ENCODE measurements around the gene TPH2.

TPH2 gene

DNA sequence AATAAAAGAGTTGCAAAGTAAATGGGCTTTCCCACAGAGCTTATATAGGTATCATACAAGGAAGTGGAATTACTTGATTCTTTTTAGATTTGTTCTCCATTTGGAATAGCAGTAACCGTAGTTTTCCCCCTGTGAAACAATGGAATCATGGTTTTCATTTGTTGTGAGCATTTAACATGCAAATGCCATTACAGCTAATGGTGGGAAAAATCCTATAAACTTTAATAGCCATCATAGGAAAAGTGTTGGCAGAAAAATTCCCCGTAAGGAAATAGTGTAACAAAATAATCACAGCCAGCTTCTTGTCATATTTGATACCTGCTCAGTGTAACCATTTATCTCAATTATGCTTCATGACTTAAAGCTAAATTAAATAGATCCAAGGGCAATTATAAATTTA is 95.3 kb downstream of the TPH2 start:
- no peak for DNase-seq (ENCODE audit: low read depth in 3 of 3)

DNA sequence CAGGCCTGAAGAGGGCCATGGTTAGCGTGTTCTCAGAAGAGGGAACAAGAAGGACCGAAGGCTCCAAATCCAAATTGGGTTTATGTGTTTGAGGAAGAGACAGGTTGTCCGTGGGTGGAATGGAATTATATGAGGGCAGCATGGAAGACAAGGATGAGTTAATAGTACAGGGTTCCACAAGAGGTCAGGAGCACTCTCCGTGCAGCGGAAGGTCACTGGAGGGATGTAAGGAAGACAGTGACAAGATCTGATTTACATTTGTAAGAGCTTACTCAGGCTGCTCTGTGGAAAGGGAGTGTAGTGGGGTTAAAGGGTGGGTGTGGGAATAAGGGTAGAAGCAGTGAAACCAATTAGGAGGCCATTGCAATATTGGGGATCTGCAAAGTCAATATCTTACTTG is 97.0 kb downstream of the TPH2 start:
- DNase-seq (ENCODE audit: low read depth in 3 of 3): no peak

GRCh38 chr12:72036393-72036792 is 97.7 kb downstream of the TPH2 start:
- no peak for DNase-seq (ENCODE audit: low read depth in 3 of 3)

DNA sequence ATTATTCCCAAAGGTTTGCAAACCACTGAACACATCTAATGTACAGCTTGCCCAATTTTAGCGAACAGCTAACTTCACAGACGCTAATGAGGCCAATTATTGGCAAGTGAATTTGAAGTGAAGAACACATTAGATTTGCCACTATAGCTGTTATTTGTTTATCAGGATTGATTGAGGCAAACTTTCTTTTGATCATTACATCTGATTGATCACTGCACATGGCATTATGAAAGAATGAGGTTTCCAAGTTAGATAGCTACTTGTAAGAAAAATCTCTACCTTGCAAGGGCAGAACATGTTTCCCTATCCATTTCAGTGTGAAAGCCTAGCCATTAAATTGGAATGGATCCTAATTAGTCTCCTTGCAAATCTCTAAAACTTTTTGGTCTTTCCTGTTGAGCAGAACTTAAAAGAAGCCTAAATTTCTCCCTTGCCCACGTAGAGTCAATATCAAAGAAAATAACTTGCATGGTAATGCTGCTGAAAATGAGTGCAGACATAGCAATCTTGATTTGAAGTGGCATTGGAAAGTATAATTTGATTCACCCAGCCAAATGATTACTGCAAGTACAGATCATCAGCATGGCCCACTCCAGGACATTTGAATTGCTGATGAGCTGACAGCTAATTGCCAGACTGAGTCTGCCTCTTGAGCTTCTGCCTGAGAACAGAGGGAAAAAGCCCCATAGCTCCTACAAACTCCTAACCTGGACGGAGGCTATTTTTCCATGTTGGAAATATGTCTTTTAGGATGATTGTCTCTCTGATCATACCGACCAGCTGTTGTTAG is 98.6 kb downstream of the TPH2 start:
- no peak for DNase-seq (ENCODE audit: low read depth in 3 of 3)

DNA sequence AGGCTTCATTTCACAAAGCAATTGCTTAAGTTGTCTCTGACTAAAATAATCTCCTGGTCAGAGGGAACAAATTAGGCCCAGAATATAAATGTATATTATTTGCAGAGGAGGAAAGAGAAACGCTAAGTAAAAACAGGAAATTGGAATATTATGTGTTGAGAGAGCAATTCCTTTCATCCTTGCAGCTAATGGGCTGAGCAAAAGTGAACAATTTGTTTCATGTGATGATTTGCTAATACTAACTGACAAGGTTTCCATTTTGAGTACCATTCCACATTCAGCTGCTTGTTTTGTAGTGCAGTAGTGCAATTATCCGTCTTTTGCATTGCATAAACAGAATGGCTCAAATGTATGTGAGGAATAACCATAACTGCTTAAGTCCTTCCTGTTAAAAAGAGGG is 103.2 kb downstream of the TPH2 start:
- no peak for DNase-seq (ENCODE audit: low read depth in 3 of 3)

GRCh38 chr12:72053604-72054003 is 115.0 kb downstream of the TPH2 start:
- DNase-seq (ENCODE audit: low read depth in 3 of 3): no peak

- no peak for DNase-seq (ENCODE audit: low read depth in 3 of 3)
These were observed 115.9 kb downstream of the TPH2 start for GRCh38 chr12:72054511-72054910.

DNA sequence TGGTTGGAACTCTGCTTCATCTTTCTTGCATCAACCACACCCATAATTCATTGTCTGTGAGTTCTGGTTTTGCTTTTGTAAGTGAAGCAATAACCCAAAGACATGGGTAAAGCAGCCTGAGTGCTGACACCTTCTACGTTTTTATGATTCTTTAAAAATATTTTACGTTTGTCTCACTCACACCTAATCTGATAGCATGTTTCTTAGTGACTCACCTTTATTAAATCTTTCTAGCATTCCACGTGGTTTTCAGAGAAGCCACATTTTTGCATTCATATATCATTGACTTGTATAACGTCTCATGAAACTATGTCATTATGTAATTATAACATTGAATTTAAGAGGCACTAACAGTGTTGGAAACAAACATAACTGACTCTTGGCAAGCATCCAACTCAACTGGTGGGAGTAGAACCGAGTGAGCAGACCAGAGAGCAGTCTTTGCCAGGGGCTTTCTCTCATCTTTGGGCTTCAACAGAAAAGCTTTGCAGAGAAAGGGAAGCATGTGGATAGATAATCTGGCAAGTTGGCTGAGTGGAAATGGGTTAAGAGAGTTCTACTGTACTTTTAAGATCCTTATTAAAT is 118.8 kb downstream of the TPH2 start:
- no peak for DNase-seq (ENCODE audit: low read depth in 3 of 3)

DNA sequence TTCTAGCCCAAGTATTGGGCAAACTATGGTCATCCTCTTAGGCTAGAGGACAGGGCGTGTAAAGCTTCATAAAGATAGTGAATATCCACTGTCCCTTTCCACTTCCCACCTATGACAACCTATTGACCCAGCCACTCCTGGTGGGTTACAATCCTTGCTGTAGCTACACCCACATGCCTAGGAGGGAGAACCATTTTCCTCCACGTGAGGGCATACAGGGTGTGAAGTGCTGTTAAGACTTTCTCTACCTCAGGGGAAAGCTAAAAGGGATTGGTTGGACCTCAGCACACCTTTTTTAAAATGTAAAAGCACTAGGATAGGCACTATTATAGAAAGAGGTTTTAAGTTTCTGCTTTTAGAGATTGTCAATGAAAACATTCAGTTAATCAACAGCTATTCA is 124.4 kb downstream of the TPH2 start:
- no peak for DNase-seq (ENCODE audit: low read depth in 3 of 3)

DNA sequence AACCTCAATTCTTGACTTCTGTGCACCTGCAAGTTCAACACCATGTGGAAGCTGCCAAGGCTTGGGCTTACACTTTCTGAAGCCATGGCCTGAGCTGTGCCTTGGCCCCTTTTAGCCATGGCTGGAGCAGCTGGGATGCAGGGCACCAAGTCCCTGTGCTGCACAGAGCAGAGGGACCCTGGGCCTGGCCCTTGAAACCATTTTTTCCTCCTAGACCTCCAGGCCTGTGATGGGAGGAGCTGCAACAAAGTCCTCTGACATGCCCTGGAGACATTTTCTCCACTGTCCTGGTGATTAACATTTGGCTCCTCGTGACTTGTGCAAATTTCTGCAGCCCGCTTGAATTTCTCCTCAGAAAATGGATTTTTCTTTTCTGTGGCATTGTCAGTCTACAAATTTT is 132.4 kb downstream of the TPH2 start:
- DNase-seq (ENCODE audit: low read depth in 3 of 3): no peak

- DNase-seq (ENCODE audit: low read depth in 3 of 3): no peak
These were observed 134.1 kb downstream of the TPH2 start for GRCh38 chr12:72072592-72073212.

- DNase-seq (ENCODE audit: low read depth in 3 of 3): no peak
These were observed 135.4 kb downstream of the TPH2 start for GRCh38 chr12:72074065-72074464.

- no peak for DNase-seq (ENCODE audit: low read depth in 3 of 3)
These were observed 136.3 kb downstream of the TPH2 start for GRCh38 chr12:72074956-72075355.

DNA sequence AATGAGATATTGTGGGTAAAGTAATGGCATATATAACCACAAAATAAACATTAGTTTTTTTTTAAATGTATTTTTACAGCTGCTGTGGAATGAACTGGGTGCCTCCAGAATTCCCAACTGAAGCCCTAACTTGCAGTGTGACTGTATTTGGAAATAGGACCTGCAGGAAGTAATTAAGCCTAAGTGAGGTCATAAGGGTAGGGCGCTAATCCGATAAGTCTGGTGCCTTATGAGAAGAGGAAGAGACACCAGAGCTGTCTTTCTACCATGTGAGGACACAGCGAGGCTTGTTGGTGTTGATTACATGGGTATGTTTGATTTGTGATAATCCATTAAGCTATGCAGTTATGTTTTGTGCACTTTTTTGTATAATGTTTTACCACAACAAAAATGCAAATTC is 136.8 kb downstream of the TPH2 start:
- DNase-seq (ENCODE audit: low read depth in 3 of 3): no peak

GRCh38 chr12:72075891-72076557 is 137.4 kb downstream of the TPH2 start:
- DNase-seq (ENCODE audit: low read depth in 3 of 3): no peak

- DNase-seq (ENCODE audit: low read depth in 3 of 3): no peak
These were observed 137.9 kb downstream of the TPH2 start for GRCh38 chr12:72076558-72076915.

DNA sequence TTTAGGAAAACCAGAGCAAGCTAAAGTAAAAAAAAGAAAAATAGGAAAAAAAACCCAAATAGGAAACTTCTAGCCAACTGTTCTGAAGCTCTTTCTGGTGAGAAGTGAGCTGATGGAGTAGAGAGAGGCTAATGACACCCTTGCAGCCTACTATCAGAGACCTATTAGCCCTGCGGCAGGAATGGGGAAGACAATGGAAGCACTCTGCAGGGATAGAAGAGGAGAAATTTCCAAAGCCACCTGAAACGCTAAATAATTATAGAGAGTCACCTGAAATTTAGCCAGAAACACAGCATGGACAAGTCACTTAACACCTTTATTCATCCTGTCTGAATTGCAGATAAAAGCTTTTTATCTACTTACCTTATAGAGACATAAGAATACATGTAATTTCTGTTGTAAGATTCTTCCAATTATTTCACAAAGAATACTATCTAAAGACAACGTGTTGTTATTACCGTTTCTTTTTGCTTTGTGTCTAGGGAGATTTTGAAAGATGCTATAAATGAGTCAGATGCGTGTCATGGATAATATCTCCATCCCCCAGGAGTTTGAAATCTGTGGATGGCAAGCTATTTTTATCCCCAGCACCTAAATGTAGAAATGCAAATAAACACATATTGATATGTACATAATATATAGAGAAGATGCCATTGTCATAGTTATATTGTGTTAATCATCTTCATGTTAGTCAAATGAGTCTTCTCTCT is 138.6 kb downstream of the TPH2 start:
- no peak for DNase-seq (ENCODE audit: low read depth in 3 of 3)

DNA sequence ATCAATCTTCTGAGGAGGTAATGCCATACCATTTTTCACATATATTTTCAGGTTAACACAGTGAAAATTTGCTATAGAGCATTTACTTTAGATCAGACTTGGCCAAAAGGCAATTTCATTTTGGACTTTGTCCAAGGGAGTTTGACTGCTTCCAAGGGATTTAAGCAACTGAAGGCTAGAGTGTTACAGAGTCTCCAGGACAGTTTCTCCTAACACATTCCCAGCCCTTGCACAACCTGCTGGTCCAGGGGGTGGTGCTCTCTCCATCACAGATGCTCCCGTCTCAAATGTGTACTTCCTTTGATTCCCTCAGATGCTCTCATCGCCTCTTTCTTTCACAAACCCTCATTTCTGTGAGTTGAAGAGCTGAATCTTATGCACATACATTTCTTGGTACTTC is 143.1 kb downstream of the TPH2 start:
- DNase-seq (ENCODE audit: low read depth in 3 of 3): no peak
